ENCODE measurements around the gene OSBPL2. TPM values are rescaled to one million over a fixed set of nuclear protein-coding genes. Genes with fewer than 3 reads are reported as not detected.

The OSBPL2 gene
- total RNA-seq, 1 experiment from 2014 or later, result 36.9 TPM

- intact Hi-C loops (cut with micrococcal nuclease), result no loop called here
- H3K9me3 ChIP-seq (ENCODE audit: control insufficient read depth in 1 of 2, insufficient read depth in 1 of 2, low read depth in 1 of 2, low read length in 2 of 2), result no peaks in the 10 kb centered on the region
- peak overlapping the region; percentile 27; the same call in 1 of the 2 replicates for H3K27ac ChIP-seq (ENCODE audit: low read depth, low read length)
- ChIA-PET POLR2A (no interaction called here), RAD21 (ENCODE audit: low non-redundant PET in 1 of 2, low total read pairs in 2 of 2, uncharacterized antibody in 2 of 2, unreplicated experiment in 2 of 2) (no interaction called here), CTCF (no interaction called here)
- ATAC-seq, result peak; percentile 49
- H3K27me3 ChIP-seq (ENCODE audit: insufficient read depth, low read length), result no peaks in the 10 kb centered on the region
- no peak overlapping the region for H3K9ac ChIP-seq (ENCODE audit: low read length)
- no peaks in the 10 kb centered on the region for H3K9me2 ChIP-seq (ENCODE audit: insufficient read depth)
- no TSS peak for BruUV-seq (replicated peaks)
- H3K36me3 ChIP-seq (ENCODE audit: control insufficient read depth in 1 of 2, insufficient read depth in 2 of 2, low read length in 2 of 2), result peaks cover 9 to 47% of the 10 kb centered on the region in 2 experiments
- DNase-seq (ENCODE audit: low read depth, low spot score), result peak; percentile 10
- no peak overlapping the region for H3K4me2 ChIP-seq (ENCODE audit: low read length)
- peaks cover 0 to 5% of the 10 kb centered on the region in 2 experiments; a peak in 1 of 4 replicates for H3K4me1 ChIP-seq (ENCODE audit: control insufficient read depth in 1 of 2, insufficient read depth in 2 of 2, low read length in 2 of 2)
- peaks cover 7% of the 10 kb centered on the region; the same call in 1 of the 2 replicates for H3K79me2 ChIP-seq (ENCODE audit: insufficient read depth, low read length)
- no peak overlapping the region for H2AFZ ChIP-seq (ENCODE audit: low read depth, low read length, poor library complexity, severe bottlenecking)
- no peaks in the 10 kb centered on the region for H4K20me1 ChIP-seq (ENCODE audit: insufficient read depth)
- no peak for TF ChIP-seq ELF1 (IDR thresholded peaks at IDR 0.05; ENCODE audit: borderline replicate concordance, low read depth)
- H3K4me3 ChIP-seq (replicated peaks in 1 of 2; ENCODE audit: low read depth in 1 of 2, low read length in 2 of 2), result no peak overlapping the region
Measured at GRCh38 chr20:62320581-62321354, 82.4 kb downstream of the OSBPL2 start.

- no peak overlapping the region for H3K9ac ChIP-seq (ENCODE audit: low read length)
- H2AFZ ChIP-seq (ENCODE audit: low read depth, low read length, poor library complexity, severe bottlenecking), result no peak overlapping the region
- TF ChIP-seq RAD21 (IDR thresholded peaks at IDR 0.05; ENCODE audit: low read depth) (no peak), CEBPB (IDR thresholded peaks at IDR 0.05; ENCODE audit: low read depth) (no peak), JUND (IDR thresholded peaks at IDR 0.05) (no peak), YY1 (IDR thresholded peaks at IDR 0.05; ENCODE audit: extremely low read depth, insufficient replicate concordance, low read depth, low read length) (no peak), ZFX (IDR thresholded peaks at IDR 0.05) (no peak), ZNF274 (IDR thresholded peaks at IDR 0.05; ENCODE audit: low read depth, low read length) (no peak), TCF7L2 (IDR thresholded peaks at IDR 0.05; ENCODE audit: borderline replicate concordance, extremely low read depth, insufficient read depth, insufficient read length) (no peak), EZH2 (IDR thresholded peaks at IDR 0.05) (no peak), CBX3 (IDR thresholded peaks at IDR 0.05; ENCODE audit: low read depth) (no peak), EZH2phosphoT487 (IDR thresholded peaks at IDR 0.05; ENCODE audit: borderline replicate concordance) (no peak), POLR2AphosphoS5 (IDR thresholded peaks at IDR 0.05; ENCODE audit: low read depth, low read length) (no peak), SIN3A (IDR thresholded peaks at IDR 0.05; ENCODE audit: low read depth) (no peak)
- TF ChIP-seq, protein P1, sequence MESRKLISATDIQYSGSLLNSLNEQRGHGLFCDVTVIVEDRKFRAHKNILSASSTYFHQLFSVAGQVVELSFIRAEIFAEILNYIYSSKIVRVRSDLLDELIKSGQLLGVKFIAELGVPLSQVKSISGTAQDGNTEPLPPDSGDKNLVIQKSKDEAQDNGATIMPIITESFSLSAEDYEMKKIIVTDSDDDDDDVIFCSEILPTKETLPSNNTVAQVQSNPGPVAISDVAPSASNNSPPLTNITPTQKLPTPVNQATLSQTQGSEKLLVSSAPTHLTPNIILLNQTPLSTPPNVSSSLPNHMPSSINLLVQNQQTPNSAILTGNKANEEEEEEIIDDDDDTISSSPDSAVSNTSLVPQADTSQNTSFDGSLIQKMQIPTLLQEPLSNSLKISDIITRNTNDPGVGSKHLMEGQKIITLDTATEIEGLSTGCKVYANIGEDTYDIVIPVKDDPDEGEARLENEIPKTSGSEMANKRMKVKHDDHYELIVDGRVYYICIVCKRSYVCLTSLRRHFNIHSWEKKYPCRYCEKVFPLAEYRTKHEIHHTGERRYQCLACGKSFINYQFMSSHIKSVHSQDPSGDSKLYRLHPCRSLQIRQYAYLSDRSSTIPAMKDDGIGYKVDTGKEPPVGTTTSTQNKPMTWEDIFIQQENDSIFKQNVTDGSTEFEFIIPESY (IDR thresholded peaks at IDR 0.05; ENCODE audit: extremely low read depth, insufficient replicate concordance, low read length), result no peak
- TF ChIP-seq, protein P2, sequence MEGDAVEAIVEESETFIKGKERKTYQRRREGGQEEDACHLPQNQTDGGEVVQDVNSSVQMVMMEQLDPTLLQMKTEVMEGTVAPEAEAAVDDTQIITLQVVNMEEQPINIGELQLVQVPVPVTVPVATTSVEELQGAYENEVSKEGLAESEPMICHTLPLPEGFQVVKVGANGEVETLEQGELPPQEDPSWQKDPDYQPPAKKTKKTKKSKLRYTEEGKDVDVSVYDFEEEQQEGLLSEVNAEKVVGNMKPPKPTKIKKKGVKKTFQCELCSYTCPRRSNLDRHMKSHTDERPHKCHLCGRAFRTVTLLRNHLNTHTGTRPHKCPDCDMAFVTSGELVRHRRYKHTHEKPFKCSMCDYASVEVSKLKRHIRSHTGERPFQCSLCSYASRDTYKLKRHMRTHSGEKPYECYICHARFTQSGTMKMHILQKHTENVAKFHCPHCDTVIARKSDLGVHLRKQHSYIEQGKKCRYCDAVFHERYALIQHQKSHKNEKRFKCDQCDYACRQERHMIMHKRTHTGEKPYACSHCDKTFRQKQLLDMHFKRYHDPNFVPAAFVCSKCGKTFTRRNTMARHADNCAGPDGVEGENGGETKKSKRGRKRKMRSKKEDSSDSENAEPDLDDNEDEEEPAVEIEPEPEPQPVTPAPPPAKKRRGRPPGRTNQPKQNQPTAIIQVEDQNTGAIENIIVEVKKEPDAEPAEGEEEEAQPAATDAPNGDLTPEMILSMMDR (IDR thresholded peaks at IDR 0.05 in 2 of 3, conservative IDR thresholded peaks at IDR 0.05 in 1 of 3; ENCODE audit: borderline replicate concordance in 1 of 3, insufficient read depth in 1 of 3, low read depth in 2 of 3, low read length in 2 of 3), result no peak
- TF ChIP-seq, protein P3, sequence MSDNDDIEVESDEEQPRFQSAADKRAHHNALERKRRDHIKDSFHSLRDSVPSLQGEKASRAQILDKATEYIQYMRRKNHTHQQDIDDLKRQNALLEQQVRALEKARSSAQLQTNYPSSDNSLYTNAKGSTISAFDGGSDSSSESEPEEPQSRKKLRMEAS (IDR thresholded peaks at IDR 0.05), result no peak
- DNase-seq (ENCODE audit: low read depth, low spot score) (peak; percentile 31), ATAC-seq (peak; percentile 62)
- peaks cover 7% of the 10 kb centered on the region; the same call in 1 of the 2 replicates for H3K79me2 ChIP-seq (ENCODE audit: insufficient read depth, low read length)
- ChIA-PET CTCF (no interaction called here), RAD21 (ENCODE audit: low non-redundant PET in 1 of 2, low total read pairs in 2 of 2, uncharacterized antibody in 2 of 2, unreplicated experiment in 2 of 2) (no interaction called here), POLR2A (no interaction called here)
- peak overlapping the region; percentile 41; the same call in 1 of the 2 replicates for H3K27ac ChIP-seq (ENCODE audit: low read depth, low read length)
- H4K20me1 ChIP-seq (ENCODE audit: insufficient read depth), result no peaks in the 10 kb centered on the region
- H3K27me3 ChIP-seq (ENCODE audit: insufficient read depth, low read length), result no peaks in the 10 kb centered on the region
- no peaks in the 10 kb centered on the region for H3K9me3 ChIP-seq (ENCODE audit: control insufficient read depth in 1 of 2, insufficient read depth in 1 of 2, low read depth in 1 of 2, low read length in 2 of 2)
- H3K9me2 ChIP-seq (ENCODE audit: insufficient read depth), result no peaks in the 10 kb centered on the region
- no peak overlapping the region for H3K4me3 ChIP-seq (replicated peaks in 1 of 2; ENCODE audit: low read depth in 1 of 2, low read length in 2 of 2)
- H3K4me2 ChIP-seq (ENCODE audit: low read length), result no peak overlapping the region
- H3K36me3 ChIP-seq (ENCODE audit: control insufficient read depth in 1 of 2, insufficient read depth in 2 of 2, low read length in 2 of 2), result peaks cover 10 to 39% of the 10 kb centered on the region in 2 experiments
- intact Hi-C loops (cut with micrococcal nuclease), result no loop called here
- peaks cover 0 to 5% of the 10 kb centered on the region in 2 experiments; a peak in 1 of 4 replicates for H3K4me1 ChIP-seq (ENCODE audit: control insufficient read depth in 1 of 2, insufficient read depth in 2 of 2, low read length in 2 of 2)
- BruUV-seq (replicated peaks), result no TSS peak
Measured at GRCh38 chr20:62321521-62321948, 83.2 kb downstream of the OSBPL2 start.

All from HCT116 (cell line).